T-helper 1 cell treated with Interleukin-12 subunit alpha and Interleukin-12 subunit beta and Interleukin-4 antibody, amounts not matched to agents 30 ng/mL and 1 ng/mL, for 36 hours (primary cell): ENCODE results near the gene UNC13A. TPM values are rescaled to one million over a fixed set of nuclear protein-coding genes. Genes with fewer than 3 reads are reported as not detected.

Source experiments
- intact Hi-C: fragments of 100-400 bp; cut with micrococcal nuclease; formaldehyde crosslinking; loops from one replicate; pipeline ENCODE4 v1.15.1; 2024
- total RNA-seq: library from RNA; stranded (reverse); gene quantifications from 2 replicates; pipeline ENCODE4 v1.2.3, GENCODE V29; 2022

Gene UNC13A
- total RNA-seq, 1 donor from 2014 or later = 0.27 TPM

GRCh38 chr19:17629760-17630159 lies 58.4 kb downstream of the UNC13A start:
- intact Hi-C loops = no loop called here

GRCh38 chr19:17627921-17628320 lies 60.2 kb downstream of the UNC13A start:
- intact Hi-C loops = no loop called here

GRCh38 chr19:17627161-17627560 lies 61.0 kb downstream of the UNC13A start:
- intact Hi-C loops = no loop called here

GRCh38 chr19:17626456-17627015 lies 61.6 kb downstream of the UNC13A start:
- intact Hi-C loops = no loop called here

- intact Hi-C loops = no loop called here
Measured at GRCh38 chr19:17625980-17626379, 62.2 kb downstream of the UNC13A start.

GRCh38 chr19:17625043-17625442 lies 63.1 kb downstream of the UNC13A start:
- intact Hi-C loops = no loop called here

- intact Hi-C loops = no loop called here
Measured at GRCh38 chr19:17624314-17624991, 63.7 kb downstream of the UNC13A start.

- intact Hi-C loops = no loop called here
Measured at GRCh38 chr19:17623224-17623935, 64.8 kb downstream of the UNC13A start.

- intact Hi-C loops = no loop called here
Measured at GRCh38 chr19:17620696-17621095, 67.5 kb downstream of the UNC13A start.

GRCh38 chr19:17618936-17619335 lies 69.2 kb downstream of the UNC13A start:
- intact Hi-C loops = no loop called here

- intact Hi-C loops = no loop called here
Measured at GRCh38 chr19:17618281-17618903, 69.8 kb downstream of the UNC13A start.

- intact Hi-C loops = no loop called here
Measured at GRCh38 chr19:17617807-17618192, 70.4 kb downstream of the UNC13A start.

- intact Hi-C loops = no loop called here
Measured at GRCh38 chr19:17616961-17617806, 71.0 kb downstream of the UNC13A start.

GRCh38 chr19:17616686-17616960 lies 71.5 kb downstream of the UNC13A start:
- intact Hi-C loops = no loop called here

GRCh38 chr19:17615889-17616685 lies 72.1 kb downstream of the UNC13A start:
- intact Hi-C loops = no loop called here

- intact Hi-C loops = no loop called here
Measured at GRCh38 chr19:17614476-17614875, 73.7 kb downstream of the UNC13A start.

- intact Hi-C loops = no loop called here
Measured at GRCh38 chr19:17611462-17612244, 76.5 kb downstream of the UNC13A start.

- intact Hi-C loops = no loop called here
Measured at GRCh38 chr19:17610384-17610783, 77.8 kb downstream of the UNC13A start.

GRCh38 chr19:17607936-17608335 lies 80.2 kb downstream of the UNC13A start:
- intact Hi-C loops = loop anchor here (5.0 kb wide), 1 partner anchor 249 kb away; the partner anchor contains the start of gene RPL18A
